HEK293 (cell line): ENCODE results near the gene CACNA1G.

Experiments
- CTCF ChIA-PET: fragments of 350-600 bp; formaldehyde crosslinking; extraction: SDS; loops from one replicate; lab custom pipeline; 2021; ENCODE audit warnings: antibody characterized with exemption; lab: Yijun Ruan, JAX
- POLR2A ChIA-PET: fragments of 300-600 bp; formaldehyde crosslinking; extraction: SDS; loops from one replicate; lab custom pipeline; 2020; ENCODE audit warnings: antibody characterized with exemption, inconsistent platforms; lab: Yijun Ruan, JAX
- H3K27ac ChIP-seq: fragments of 200-500 bp; sonication (Bioruptor generic); 2 replicates; pipeline ENCODE4 v1.5.1; 2014; ENCODE audit warnings: low read depth, low read length, control low read depth, inconsistent platforms; ENCODE audit errors: extremely low read depth
- H3K36me3 ChIP-seq, 2 experiments: fragments of 200-500 bp in 1 of 2; sonication (Bioruptor generic) in 1 of 2; 1 replicate in 1 of 2; 2 replicates in 1 of 2; pipeline ENCODE4 v1.5.1; 2014 to 2017; ENCODE audit warnings: inconsistent platforms in 2 of 2, low read length in 2 of 2; ENCODE audit not compliant: control insufficient read depth in 2 of 2, insufficient read depth in 1 of 2
- H3K4me1 ChIP-seq: fragments of 200-500 bp; sonication (Bioruptor generic); 2 replicates; pipeline ENCODE4 v1.5.1; 2014; ENCODE audit warnings: mild to moderate bottlenecking, low read length, inconsistent platforms; ENCODE audit not compliant: control insufficient read depth, insufficient read depth
- H3K4me3 ChIP-seq: 2 replicates; pipeline ENCODE4 v1.5.1; 2011; ENCODE audit warnings: low read depth, mild to moderate bottlenecking, control low read depth, low read length, moderate library complexity
- H3K9me3 ChIP-seq: fragments of 200-500 bp; sonication (Bioruptor generic); 2 replicates; pipeline ENCODE4 v1.5.1; 2014; ENCODE audit warnings: low read depth, low read length, inconsistent platforms; ENCODE audit not compliant: control insufficient read depth, insufficient read depth
- HOXD13 ChIP-seq: sonication (generic); formaldehyde crosslinking; IDR thresholded peaks from 2 replicates; pipeline ENCODE4 v1.8.0; 2022; ENCODE audit warnings: missing genetic modification reagents, borderline replicate concordance
- PRDM1 ChIP-seq: fragments of 450-650 bp; formaldehyde crosslinking; IDR thresholded peaks from 2 replicates; pipeline ENCODE4; 2016; ENCODE audit warnings: missing biosample characterization, missing genetic modification characterization
- ZBTB44 ChIP-seq: fragments of 450-650 bp; IDR thresholded peaks from 2 replicates; pipeline ENCODE4 v1.5.1; 2018; ENCODE audit warnings: missing biosample characterization, mild to moderate bottlenecking, missing genetic modification characterization
- ZFP69B ChIP-seq: fragments of 450-650 bp; formaldehyde crosslinking; IDR thresholded peaks from 2 replicates; pipeline ENCODE4 v1.5.1; 2016; ENCODE audit warnings: missing biosample characterization, missing genetic modification characterization
- ZIC2 ChIP-seq: fragments of 450-650 bp; formaldehyde crosslinking; IDR thresholded peaks from 2 replicates; pipeline ENCODE4 v1.5.1; 2016; ENCODE audit warnings: missing biosample characterization, missing genetic modification characterization
- ZNF112 ChIP-seq: fragments of 450-650 bp; formaldehyde crosslinking; IDR thresholded peaks from 2 replicates; pipeline ENCODE4 v1.5.0; 2017; ENCODE audit warnings: missing biosample characterization, missing genetic modification characterization
- ZNF148 ChIP-seq: fragments of 450-650 bp; formaldehyde crosslinking; IDR thresholded peaks from 2 replicates; pipeline ENCODE4 v1.5.0; 2017; ENCODE audit warnings: missing biosample characterization, missing genetic modification characterization, borderline replicate concordance
- ZNF175 ChIP-seq: fragments of 450-650 bp; formaldehyde crosslinking; IDR thresholded peaks from 2 replicates; pipeline ENCODE4 v1.5.1; 2016; ENCODE audit warnings: missing biosample characterization, missing genetic modification characterization
- ZNF248 ChIP-seq: fragments of 450-650 bp; formaldehyde crosslinking; IDR thresholded peaks from 2 replicates; pipeline ENCODE4 v1.5.1; 2017; ENCODE audit warnings: missing biosample characterization, missing genetic modification characterization
- ZNF341 ChIP-seq: fragments of 450-650 bp; formaldehyde crosslinking; IDR thresholded peaks from 2 replicates; pipeline ENCODE4; 2016; ENCODE audit warnings: low read depth, missing biosample characterization, missing genetic modification characterization
- ZNF433 ChIP-seq: fragments of 450-650 bp; formaldehyde crosslinking; IDR thresholded peaks from 2 replicates; pipeline ENCODE4 v1.5.1; 2016; ENCODE audit warnings: missing biosample characterization, missing genetic modification characterization, low read depth
- ZNF449 ChIP-seq: fragments of 450-650 bp; formaldehyde crosslinking; IDR thresholded peaks from 2 replicates; pipeline ENCODE4 v1.5.1; 2017; ENCODE audit warnings: missing biosample characterization, mild to moderate bottlenecking, missing genetic modification characterization, moderate library complexity
- ZNF549 ChIP-seq: fragments of 450-650 bp; IDR thresholded peaks from 2 replicates; pipeline ENCODE4 v1.5.1; 2018; ENCODE audit warnings: missing biosample characterization, missing genetic modification characterization, mild to moderate bottlenecking, inconsistent platforms, moderate library complexity
- ZNF561 ChIP-seq: fragments of 450-650 bp; IDR thresholded peaks from 2 replicates; pipeline ENCODE4 v1.5.1; 2018; ENCODE audit warnings: missing biosample characterization, missing genetic modification characterization, borderline replicate concordance
- ZNF639 ChIP-seq: fragments of 450-650 bp; formaldehyde crosslinking; IDR thresholded peaks from 2 replicates; pipeline ENCODE4 v1.5.1; 2016; ENCODE audit warnings: missing biosample characterization, missing genetic modification characterization
- ZNF654 ChIP-seq: fragments of 450-650 bp; formaldehyde crosslinking; IDR thresholded peaks from 2 replicates; pipeline ENCODE4 v1.5.1; 2016; ENCODE audit warnings: low read depth, missing biosample characterization, missing genetic modification characterization
- ZNF658 ChIP-seq: fragments of 450-650 bp; formaldehyde crosslinking; IDR thresholded peaks from 2 replicates; pipeline ENCODE4; 2016; ENCODE audit warnings: missing biosample characterization, missing genetic modification characterization
- ZNF707 ChIP-seq: fragments of 450-650 bp; formaldehyde crosslinking; IDR thresholded peaks from 2 replicates; pipeline ENCODE4 v1.5.1; 2016; ENCODE audit warnings: missing biosample characterization, missing genetic modification characterization
- ZNF791 ChIP-seq: fragments of 450-650 bp; formaldehyde crosslinking; IDR thresholded peaks from 2 replicates; pipeline ENCODE4 v1.5.1; 2016; ENCODE audit warnings: missing biosample characterization, missing genetic modification characterization
- TF ChIP-seq, protein P1 (sequence below): fragments of 450-650 bp; IDR thresholded peaks from 2 replicates; pipeline ENCODE4 v1.5.1; 2018; ENCODE audit warnings: missing biosample characterization, missing genetic modification characterization
- TF ChIP-seq, protein P2 (sequence below): fragments of 450-650 bp; formaldehyde crosslinking; IDR thresholded peaks from 2 replicates; pipeline ENCODE4 v1.5.1; 2016; ENCODE audit warnings: missing biosample characterization, missing genetic modification characterization, low read depth
- TF ChIP-seq, protein P3 (sequence below): fragments of 450-650 bp; formaldehyde crosslinking; IDR thresholded peaks from 2 replicates; pipeline ENCODE4 v1.5.1; 2016; ENCODE audit warnings: missing biosample characterization, missing genetic modification characterization

Gene CACNA1G

DNA sequence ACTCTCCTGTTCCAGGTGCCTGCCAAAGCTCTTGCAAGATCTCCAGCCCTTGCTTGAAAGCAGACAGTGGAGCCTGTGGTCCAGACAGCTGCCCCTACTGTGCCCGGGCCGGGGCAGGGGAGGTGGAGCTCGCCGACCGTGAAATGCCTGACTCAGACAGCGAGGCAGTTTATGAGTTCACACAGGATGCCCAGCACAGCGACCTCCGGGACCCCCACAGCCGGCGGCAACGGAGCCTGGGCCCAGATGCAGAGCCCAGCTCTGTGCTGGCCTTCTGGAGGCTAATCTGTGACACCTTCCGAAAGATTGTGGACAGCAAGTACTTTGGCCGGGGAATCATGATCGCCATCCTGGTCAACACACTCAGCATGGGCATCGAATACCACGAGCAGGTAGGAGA lies 17.7 kb downstream of the CACNA1G start:
- Histone ChIP-seq H3K4me3 (no peak overlapping the region), H3K9me3 (no peaks in the 10 kb centered on the region), H3K27ac (no peak overlapping the region), H3K36me3 (no peaks in the 10 kb centered on the region), H3K4me1 (no peaks in the 10 kb centered on the region)
- ChIA-PET POLR2A (no interaction called here), CTCF (interaction anchor here (1.5 kb wide), 1 partner anchor 8 kb away, joined by 4 read pairs; no protein-coding TSS in a partner anchor)
- TF ChIP-seq ZNF449 (tag by site-specific recombination) (no peak), ZNF148 (no peak), ZFP69B (tag by site-specific recombination) (no peak), ZNF175 (tag by site-specific recombination) (no peak), PRDM1 (tag by site-specific recombination) (no peak), ZNF707 (tag by site-specific recombination) (no peak), ZIC2 (tag by site-specific recombination) (no peak), ZNF561 (tag by site-specific recombination) (no peak), ZNF658 (tag by site-specific recombination) (no peak), ZNF639 (no peak), ZNF433 (tag by site-specific recombination) (no peak), ZNF654 (tag by site-specific recombination) (no peak), ZNF112 (no peak)
- TF ChIP-seq, protein P1, sequence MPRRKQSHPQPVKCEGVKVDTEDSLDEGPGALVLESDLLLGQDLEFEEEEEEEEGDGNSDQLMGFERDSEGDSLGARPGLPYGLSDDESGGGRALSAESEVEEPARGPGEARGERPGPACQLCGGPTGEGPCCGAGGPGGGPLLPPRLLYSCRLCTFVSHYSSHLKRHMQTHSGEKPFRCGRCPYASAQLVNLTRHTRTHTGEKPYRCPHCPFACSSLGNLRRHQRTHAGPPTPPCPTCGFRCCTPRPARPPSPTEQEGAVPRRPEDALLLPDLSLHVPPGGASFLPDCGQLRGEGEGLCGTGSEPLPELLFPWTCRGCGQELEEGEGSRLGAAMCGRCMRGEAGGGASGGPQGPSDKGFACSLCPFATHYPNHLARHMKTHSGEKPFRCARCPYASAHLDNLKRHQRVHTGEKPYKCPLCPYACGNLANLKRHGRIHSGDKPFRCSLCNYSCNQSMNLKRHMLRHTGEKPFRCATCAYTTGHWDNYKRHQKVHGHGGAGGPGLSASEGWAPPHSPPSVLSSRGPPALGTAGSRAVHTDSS (tag by site-specific recombination), result no peak
- TF ChIP-seq, protein P2, sequence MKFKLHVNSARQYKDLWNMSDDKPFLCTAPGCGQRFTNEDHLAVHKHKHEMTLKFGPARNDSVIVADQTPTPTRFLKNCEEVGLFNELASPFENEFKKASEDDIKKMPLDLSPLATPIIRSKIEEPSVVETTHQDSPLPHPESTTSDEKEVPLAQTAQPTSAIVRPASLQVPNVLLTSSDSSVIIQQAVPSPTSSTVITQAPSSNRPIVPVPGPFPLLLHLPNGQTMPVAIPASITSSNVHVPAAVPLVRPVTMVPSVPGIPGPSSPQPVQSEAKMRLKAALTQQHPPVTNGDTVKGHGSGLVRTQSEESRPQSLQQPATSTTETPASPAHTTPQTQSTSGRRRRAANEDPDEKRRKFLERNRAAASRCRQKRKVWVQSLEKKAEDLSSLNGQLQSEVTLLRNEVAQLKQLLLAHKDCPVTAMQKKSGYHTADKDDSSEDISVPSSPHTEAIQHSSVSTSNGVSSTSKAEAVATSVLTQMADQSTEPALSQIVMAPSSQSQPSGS, result no peak

DNA sequence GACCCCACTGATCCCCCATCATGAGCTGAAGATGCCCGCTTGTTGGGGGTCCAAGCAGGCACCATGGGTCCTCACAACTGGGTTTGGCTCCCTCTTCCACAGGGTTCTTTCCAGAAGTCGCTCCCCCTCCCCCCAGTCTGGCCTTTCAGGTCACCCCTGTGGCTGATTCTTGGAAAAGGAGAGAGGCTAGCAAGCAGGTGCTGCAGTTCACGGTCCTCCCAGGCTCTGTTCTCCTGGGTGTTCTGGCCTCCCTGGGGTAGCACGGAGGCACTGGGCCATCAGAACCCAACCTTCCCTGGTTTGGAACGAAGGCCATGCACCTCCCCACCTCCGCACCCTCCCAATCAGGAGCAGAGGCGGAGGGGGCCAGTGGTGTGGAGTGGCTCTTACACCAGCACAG lies 18.9 kb downstream of the CACNA1G start:
- Histone ChIP-seq H3K36me3 (no peaks in the 10 kb centered on the region), H3K9me3 (no peaks in the 10 kb centered on the region), H3K4me1 (no peaks in the 10 kb centered on the region), H3K27ac (no peak overlapping the region), H3K4me3 (no peak overlapping the region)
- ChIA-PET CTCF (interaction anchor here (0.7 kb wide), 1 partner anchor 203 kb away, joined by 3 read pairs; no protein-coding TSS in a partner anchor), POLR2A (no interaction called here)
- TF ChIP-seq ZNF549 (tag by site-specific recombination), result no peak
- TF ChIP-seq, protein P3, sequence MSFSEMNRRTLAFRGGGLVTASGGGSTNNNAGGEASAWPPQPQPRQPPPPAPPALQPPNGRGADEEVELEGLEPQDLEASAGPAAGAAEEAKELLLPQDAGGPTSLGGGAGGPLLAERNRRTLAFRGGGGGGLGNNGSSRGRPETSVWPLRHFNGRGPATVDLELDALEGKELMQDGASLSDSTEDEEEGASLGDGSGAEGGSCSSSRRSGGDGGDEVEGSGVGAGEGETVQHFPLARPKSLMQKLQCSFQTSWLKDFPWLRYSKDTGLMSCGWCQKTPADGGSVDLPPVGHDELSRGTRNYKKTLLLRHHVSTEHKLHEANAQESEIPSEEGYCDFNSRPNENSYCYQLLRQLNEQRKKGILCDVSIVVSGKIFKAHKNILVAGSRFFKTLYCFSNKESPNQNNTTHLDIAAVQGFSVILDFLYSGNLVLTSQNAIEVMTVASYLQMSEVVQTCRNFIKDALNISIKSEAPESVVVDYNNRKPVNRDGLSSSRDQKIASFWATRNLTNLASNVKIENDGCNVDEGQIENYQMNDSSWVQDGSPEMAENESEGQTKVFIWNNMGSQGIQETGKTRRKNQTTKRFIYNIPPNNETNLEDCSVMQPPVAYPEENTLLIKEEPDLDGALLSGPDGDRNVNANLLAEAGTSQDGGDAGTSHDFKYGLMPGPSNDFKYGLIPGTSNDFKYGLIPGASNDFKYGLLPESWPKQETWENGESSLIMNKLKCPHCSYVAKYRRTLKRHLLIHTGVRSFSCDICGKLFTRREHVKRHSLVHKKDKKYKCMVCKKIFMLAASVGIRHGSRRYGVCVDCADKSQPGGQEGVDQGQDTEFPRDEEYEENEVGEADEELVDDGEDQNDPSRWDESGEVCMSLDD (tag by site-specific recombination), result no peak
- TF ChIP-seq ZBTB44 (tag by site-specific recombination), result no peak
- TF ChIP-seq HOXD13 (CRISPR knock-in tag), result no peak
- no peak for TF ChIP-seq ZNF341 (tag by site-specific recombination)
- TF ChIP-seq ZNF791 (tag by site-specific recombination), result no peak
- no peak for TF ChIP-seq ZNF248
